ENCODE results near the gene KRT84. TPM values are rescaled to one million over a fixed set of nuclear protein-coding genes. Genes with fewer than 3 reads are reported as not detected.

KRT84 gene
- polyA plus RNA-seq, 3 donors: not detected

GRCh38 chr12:52392465-52393007 lies 7.1 kb upstream of the KRT84 start:
- 91 to 94% (median 92%) methylated on average over 7 of the region's 7 CpGs for WGBS, 3 donors

GRCh38 chr12:52391618-52392002 lies 6.2 kb upstream of the KRT84 start:
- H3K27ac ChIP-seq (ENCODE audit: low read depth, low read length): no peak overlapping the region
- WGBS, 3 donors: 28 to 49% (median 47%) methylated on average over 3 to 4 of the region's 4 CpGs

More at GRCh38 chr12:52392465-52393007, 7.1 kb upstream of the KRT84 start:
- no peak overlapping the region for H3K27ac ChIP-seq (ENCODE audit: low read depth, low read length)

GRCh38 chr12:52390739-52391617 lies 5.5 kb upstream of the KRT84 start:
- WGBS, 3 donors: 64 to 68% (median 67%) methylated on average over 11 of the region's 11 CpGs
- no peak overlapping the region for H3K27ac ChIP-seq (ENCODE audit: low read depth, low read length)

GRCh38 chr12:52389313-52390207 lies 4.1 kb upstream of the KRT84 start:
- no peak overlapping the region for H3K27ac ChIP-seq (ENCODE audit: low read depth, low read length)
- 43 to 45% (median 43%) methylated on average over 9 of the region's 9 CpGs for WGBS, 3 donors

GRCh38 chr12:52387859-52388258 lies 2.4 kb upstream of the KRT84 start:
- 81 to 86% (median 85%) methylated on average over 2 of the region's 2 CpGs for WGBS, 3 donors
- no peak overlapping the region for H3K27ac ChIP-seq (ENCODE audit: low read depth, low read length)

GRCh38 chr12:52383331-52383730 lies 2.1 kb downstream of the KRT84 start:
- no peak overlapping the region for H3K27ac ChIP-seq (ENCODE audit: low read depth, low read length)
- WGBS, 3 donors: 88 to 89% (median 88%) methylated on average over 3 of the region's 3 CpGs

- no peak overlapping the region for H3K27ac ChIP-seq (ENCODE audit: low read depth, low read length)
- 52 to 76% (median 62%) methylated on average over 2 of the region's 2 CpGs for WGBS, 3 donors
These were observed 2.6 kb downstream of the KRT84 start for GRCh38 chr12:52382854-52383253.

GRCh38 chr12:52381206-52381605 lies 4.2 kb downstream of the KRT84 start:
- no peak overlapping the region for H3K27ac ChIP-seq (ENCODE audit: low read depth, low read length)
- 87 to 90% (median 87%) methylated on average over 8 of the region's 8 CpGs for WGBS, 3 donors

- no peak overlapping the region for H3K27ac ChIP-seq (ENCODE audit: low read depth, low read length)
- WGBS, 3 donors: 54 to 62% (median 57%) methylated on average over 15 of the region's 15 CpGs
These were observed 5.2 kb downstream of the KRT84 start for GRCh38 chr12:52380271-52380694.

- WGBS, 3 donors: 85 to 92% (median 88%) methylated on average over 6 of the region's 6 CpGs
- H3K27ac ChIP-seq (ENCODE audit: low read depth, low read length): no peak overlapping the region
These were observed 5.9 kb downstream of the KRT84 start for GRCh38 chr12:52379536-52379935.

GRCh38 chr12:52378091-52378490 lies 7.4 kb downstream of the KRT84 start:
- WGBS, 3 donors: 78 to 89% (median 82%) methylated on average over 10 to 19 of the region's 19 CpGs
- H3K27ac ChIP-seq (ENCODE audit: low read depth, low read length): no peak overlapping the region

- 86 to 90% (median 88%) methylated on average over 8 of the region's 8 CpGs for WGBS, 3 donors
These were observed 8.2 kb downstream of the KRT84 start for GRCh38 chr12:52377266-52377665.

GRCh38 chr12:52372216-52373154 lies 13.0 kb downstream of the KRT84 start:
- WGBS, 3 donors: 34 to 35% (median 35%) methylated on average over 10 of the region's 10 CpGs
- no peak overlapping the region for H3K27ac ChIP-seq (ENCODE audit: low read depth, low read length)

More at GRCh38 chr12:52377266-52377665, 8.2 kb downstream of the KRT84 start:
- H3K27ac ChIP-seq (ENCODE audit: low read depth, low read length): no peak overlapping the region

- WGBS, 3 donors: 70 to 81% (median 77%) methylated on average over 3 of the region's 3 CpGs
- H3K27ac ChIP-seq (ENCODE audit: low read depth, low read length): no peak overlapping the region
These were observed 13.7 kb downstream of the KRT84 start for GRCh38 chr12:52371716-52372115.

- no peak overlapping the region for H3K27ac ChIP-seq (ENCODE audit: low read depth, low read length)
- 56 to 79% (median 60%) methylated on average over 12 of the region's 12 CpGs for WGBS, 3 donors
These were observed 14.4 kb downstream of the KRT84 start for GRCh38 chr12:52370926-52371608.

GRCh38 chr12:52369809-52370208 lies 15.6 kb downstream of the KRT84 start:
- no peak overlapping the region for H3K27ac ChIP-seq (ENCODE audit: low read depth, low read length)
- 73 to 80% (median 76%) methylated on average over 6 of the region's 6 CpGs for WGBS, 3 donors

GRCh38 chr12:52369211-52369610 lies 16.2 kb downstream of the KRT84 start:
- no peak overlapping the region for H3K27ac ChIP-seq (ENCODE audit: low read depth, low read length)
- WGBS, 3 donors: 62 to 71% (median 69%) methylated on average over 3 of the region's 3 CpGs

Data from adipose tissue (tissue), 3 donors.